ENCODE results near the gene DYRK3. TPM values are rescaled to one million over a fixed set of nuclear protein-coding genes. Genes with fewer than 3 reads are reported as not detected.

The DYRK3 gene
- total RNA-seq, 2 experiments from 2014 or later: 9.8 to 10.9 TPM

DNA sequence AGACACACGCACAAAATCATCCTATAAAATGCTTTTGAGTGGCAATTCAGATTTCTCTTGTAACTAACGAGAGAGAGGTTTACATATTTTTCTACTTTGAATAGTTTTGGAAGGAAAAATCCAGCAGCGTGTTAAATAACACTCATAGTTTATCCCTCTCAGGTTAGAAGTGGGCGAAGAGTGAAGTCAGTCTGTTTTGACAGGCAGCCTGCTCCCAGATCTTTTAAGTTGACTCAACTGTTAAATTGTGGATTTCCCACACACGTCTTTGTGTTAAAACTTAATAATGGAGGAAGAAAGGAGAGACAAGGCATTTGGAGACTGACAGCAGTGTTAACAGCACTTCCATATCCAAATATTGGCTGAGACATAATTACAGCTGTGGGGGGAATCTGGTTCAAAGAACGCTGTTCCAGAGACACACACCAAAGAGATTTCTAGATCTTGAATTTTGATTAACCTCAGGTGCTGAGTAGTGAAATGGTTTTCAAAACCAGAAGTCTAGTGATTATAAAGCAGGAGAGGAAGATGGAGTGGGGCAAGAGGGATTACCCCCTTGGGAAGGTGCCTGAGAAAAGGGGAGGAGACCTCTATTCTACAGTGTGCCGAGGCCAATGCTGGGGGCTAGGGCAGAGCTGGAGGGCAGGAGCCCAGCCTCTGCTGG, 52.0 kb downstream of the DYRK3 start:
- Histone ChIP-seq H3K27ac (ENCODE audit: low read depth, low read length, poor library complexity, severe bottlenecking) (no peak overlapping the region), H3K4me2 (ENCODE audit: low read length) (peak overlapping the region; percentile 96; the same call in 1 of the 2 replicates), H3K4me1 (ENCODE audit: insufficient read depth, low read length, poor library complexity, severe bottlenecking) (peaks cover 39% of the 10 kb centered on the region), H3K9me3 (ENCODE audit: low read length) (no peaks in the 10 kb centered on the region), H3K4me3 (ENCODE audit: low read depth, low read length, poor library complexity, severe bottlenecking) (peak overlapping the region; percentile 82), H2AFZ (ENCODE audit: low read length) (no peak overlapping the region), H3K36me3 (ENCODE audit: insufficient read depth, low read length) (no peaks in the 10 kb centered on the region), H3K9me2 (ENCODE audit: insufficient read depth, low read length) (no peaks in the 10 kb centered on the region), H4K20me1 (ENCODE audit: insufficient read depth, low read length) (peaks cover 10% of the 10 kb centered on the region), H3K79me2 (ENCODE audit: insufficient read depth, low read depth, low read length) (no peaks in the 10 kb centered on the region)
- no peak for DNase-seq (ENCODE audit: low spot score)
- BruUV-seq (replicated peaks): no TSS peak
- intact Hi-C loops (cut with micrococcal nuclease; ENCODE audit: unreplicated experiment): no loop called here
- no peak for TF ChIP-seq EZH2phosphoT487 (IDR thresholded peaks at IDR 0.05; ENCODE audit: borderline replicate concordance, low read depth, low read length)
- ChIA-PET POLR2A (interaction anchor here (0.7 to 0.9 kb wide), 2 partner anchors 30 to 192 kb away, joined by 3 read pairs; no protein-coding TSS in a partner anchor), CTCF (ENCODE audit: unreplicated experiment) (interaction anchor here (1.6 kb wide), 1 partner anchor 30 kb away, joined by 3 read pairs; no protein-coding TSS in a partner anchor)

DNA sequence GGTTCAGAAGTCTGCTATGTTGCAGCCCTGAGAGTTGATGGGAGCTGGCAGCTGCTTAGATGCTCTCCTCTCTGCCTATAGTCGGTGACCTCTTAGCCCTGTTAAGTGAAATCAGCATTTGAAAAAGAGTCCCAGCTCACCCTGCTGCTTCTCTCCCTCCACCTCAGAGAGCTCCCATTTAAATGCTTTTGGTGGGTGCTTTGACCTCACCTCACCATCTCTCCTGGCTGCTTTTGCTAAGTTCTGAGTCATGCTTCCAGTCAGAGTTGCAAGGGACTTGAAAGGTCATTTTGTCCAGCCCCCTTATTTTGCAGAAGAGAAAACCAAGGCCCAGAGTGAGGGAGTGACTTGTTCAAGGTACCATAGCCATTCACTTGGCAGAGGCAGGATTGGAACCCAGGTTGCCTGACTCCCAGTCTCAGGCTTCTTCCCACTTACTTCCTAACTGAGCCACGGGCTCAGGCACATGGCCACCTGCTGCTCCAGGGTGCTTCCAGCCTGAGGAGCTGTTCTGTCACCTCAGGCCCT, 52.6 kb downstream of the DYRK3 start:
- Histone ChIP-seq H3K79me2 (ENCODE audit: insufficient read depth, low read depth, low read length) (no peaks in the 10 kb centered on the region), H3K27ac (ENCODE audit: low read depth, low read length, poor library complexity, severe bottlenecking) (no peak overlapping the region), H3K9me3 (ENCODE audit: low read length) (no peaks in the 10 kb centered on the region), H3K4me1 (ENCODE audit: insufficient read depth, low read length, poor library complexity, severe bottlenecking) (peaks cover 33% of the 10 kb centered on the region), H2AFZ (ENCODE audit: low read length) (no peak overlapping the region), H3K36me3 (ENCODE audit: insufficient read depth, low read length) (no peaks in the 10 kb centered on the region), H3K9me2 (ENCODE audit: insufficient read depth, low read length) (no peaks in the 10 kb centered on the region), H3K4me3 (ENCODE audit: low read depth, low read length, poor library complexity, severe bottlenecking) (no peak overlapping the region), H3K4me2 (ENCODE audit: low read length) (no peak overlapping the region), H4K20me1 (ENCODE audit: insufficient read depth, low read length) (peaks cover 7% of the 10 kb centered on the region; the same call in 1 of the 2 replicates)
- intact Hi-C loops (cut with micrococcal nuclease; ENCODE audit: unreplicated experiment): no loop called here
- no TSS peak for BruUV-seq (replicated peaks)
- ChIA-PET CTCF (ENCODE audit: unreplicated experiment) (interaction anchor here (1.6 kb wide), 1 partner anchor 30 kb away, joined by 3 read pairs; no protein-coding TSS in a partner anchor), POLR2A (interaction anchor here (0.7 to 0.9 kb wide), 2 partner anchors 29 to 192 kb away, joined by 3 read pairs; no protein-coding TSS in a partner anchor)
- TF ChIP-seq, protein P1, sequence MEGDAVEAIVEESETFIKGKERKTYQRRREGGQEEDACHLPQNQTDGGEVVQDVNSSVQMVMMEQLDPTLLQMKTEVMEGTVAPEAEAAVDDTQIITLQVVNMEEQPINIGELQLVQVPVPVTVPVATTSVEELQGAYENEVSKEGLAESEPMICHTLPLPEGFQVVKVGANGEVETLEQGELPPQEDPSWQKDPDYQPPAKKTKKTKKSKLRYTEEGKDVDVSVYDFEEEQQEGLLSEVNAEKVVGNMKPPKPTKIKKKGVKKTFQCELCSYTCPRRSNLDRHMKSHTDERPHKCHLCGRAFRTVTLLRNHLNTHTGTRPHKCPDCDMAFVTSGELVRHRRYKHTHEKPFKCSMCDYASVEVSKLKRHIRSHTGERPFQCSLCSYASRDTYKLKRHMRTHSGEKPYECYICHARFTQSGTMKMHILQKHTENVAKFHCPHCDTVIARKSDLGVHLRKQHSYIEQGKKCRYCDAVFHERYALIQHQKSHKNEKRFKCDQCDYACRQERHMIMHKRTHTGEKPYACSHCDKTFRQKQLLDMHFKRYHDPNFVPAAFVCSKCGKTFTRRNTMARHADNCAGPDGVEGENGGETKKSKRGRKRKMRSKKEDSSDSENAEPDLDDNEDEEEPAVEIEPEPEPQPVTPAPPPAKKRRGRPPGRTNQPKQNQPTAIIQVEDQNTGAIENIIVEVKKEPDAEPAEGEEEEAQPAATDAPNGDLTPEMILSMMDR (conservative IDR thresholded peaks at IDR 0.05; ENCODE audit: low read length): no peak
- TF ChIP-seq EZH2phosphoT487 (IDR thresholded peaks at IDR 0.05; ENCODE audit: borderline replicate concordance, low read depth, low read length): no peak
- no peak for DNase-seq (ENCODE audit: low spot score)

DNA sequence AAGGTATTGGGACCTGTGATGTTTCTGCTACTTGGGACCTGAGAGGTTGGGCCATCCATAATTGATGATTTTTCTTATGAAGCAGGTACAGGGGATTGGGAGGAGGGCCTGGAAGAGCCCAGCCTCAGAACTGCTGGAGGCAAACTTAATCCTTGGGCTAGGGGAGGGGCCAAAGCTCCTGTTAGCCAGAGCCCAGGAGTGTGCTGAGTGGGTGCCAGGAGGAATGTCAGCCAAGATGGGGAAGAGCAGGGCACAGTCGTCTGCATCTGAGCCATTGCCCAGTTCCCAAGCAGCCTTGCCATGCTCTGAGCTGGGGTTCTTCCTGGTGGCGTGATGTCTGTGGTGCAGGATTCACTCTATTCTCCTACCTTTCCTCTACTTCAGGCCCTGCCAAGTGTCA, 55.2 kb downstream of the DYRK3 start:
- Histone ChIP-seq H3K27ac (ENCODE audit: low read depth, low read length, poor library complexity, severe bottlenecking) (no peak overlapping the region), H3K4me3 (ENCODE audit: low read depth, low read length, poor library complexity, severe bottlenecking) (no peak overlapping the region), H3K4me1 (ENCODE audit: insufficient read depth, low read length, poor library complexity, severe bottlenecking) (peaks cover 17% of the 10 kb centered on the region), H3K4me2 (ENCODE audit: low read length) (no peak overlapping the region), H3K9me2 (ENCODE audit: insufficient read depth, low read length) (no peaks in the 10 kb centered on the region), H3K9me3 (ENCODE audit: low read length) (no peaks in the 10 kb centered on the region), H3K79me2 (ENCODE audit: insufficient read depth, low read depth, low read length) (no peaks in the 10 kb centered on the region), H2AFZ (ENCODE audit: low read length) (no peak overlapping the region), H3K36me3 (ENCODE audit: insufficient read depth, low read length) (no peaks in the 10 kb centered on the region), H4K20me1 (ENCODE audit: insufficient read depth, low read length) (peaks cover 7% of the 10 kb centered on the region; the same call in 1 of the 2 replicates)
- ChIA-PET POLR2A (interaction anchor here (0.8 to 2.1 kb wide), 5 partner anchors 11 to 26 kb away, joined by 3 to 8 read pairs (median 4); no protein-coding TSS in a partner anchor), CTCF (ENCODE audit: unreplicated experiment) (interaction anchor here (0.6 to 1.9 kb wide), 3 partner anchors 23 to 56 kb away, joined by 3 to 5 read pairs (median 3); no protein-coding TSS in a partner anchor)
- no TSS peak for BruUV-seq (replicated peaks)
- DNase-seq (ENCODE audit: low spot score): no peak
- TF ChIP-seq EZH2phosphoT487 (IDR thresholded peaks at IDR 0.05; ENCODE audit: borderline replicate concordance, low read depth, low read length): no peak
- TF ChIP-seq, protein P1 (conservative IDR thresholded peaks at IDR 0.05; ENCODE audit: low read length): no peak
- intact Hi-C loops (cut with micrococcal nuclease; ENCODE audit: unreplicated experiment): no loop called here

Measured in OCI-LY7 (cell line).